Stimulated activated CD4-positive, alpha-beta T cell treated with anti-CD3 and anti-CD28 coated beads, TNF-alpha, amount 100 ng/mL, for 48 hours (primary cell): ENCODE measurements around the gene DNAH8.
"Not testable (repeated sequence)": the region's sequence is repeated elsewhere in the genome, so short reads cannot be mapped to it uniquely, and the experiment has no call there.

ENCODE experiments used
- DNase-seq, 3 donors: peaks; one replicate each; pipeline ENCODE4 v3.0.0-alpha.2; 2020; ENCODE audit warnings: low read depth in 3 of 3

Gene DNAH8

GRCh38 chr6:38715016-38715689 is at the start of gene DNAH8:
Gene DNAH8 (plus strand): TSS chr6:38715311. CDS start chr6:38722810, 7,499 bp downstream.
- peak in 1 of 3 donors; percentile 32 for DNase-seq

GRCh38 chr6:38671885-38672467 is 43.1 kb upstream of the DNAH8 start:
- peak in 2 of 3 donors; percentile 5 to 12 for DNase-seq

- DNase-seq = peak in 1 of 3 donors; percentile 14
These were observed 41.5 kb upstream of the DNAH8 start for GRCh38 chr6:38673397-38674165.

GRCh38 chr6:38676236-38676973 is 38.7 kb upstream of the DNAH8 start:
- no peak for DNase-seq

- no peak for DNase-seq
These were observed 38.1 kb upstream of the DNAH8 start for GRCh38 chr6:38676974-38677544.

- no peak for DNase-seq
These were observed 36.8 kb upstream of the DNAH8 start for GRCh38 chr6:38678178-38678760.

- no peak for DNase-seq
These were observed 35.4 kb upstream of the DNAH8 start for GRCh38 chr6:38679668-38680067.

DNA sequence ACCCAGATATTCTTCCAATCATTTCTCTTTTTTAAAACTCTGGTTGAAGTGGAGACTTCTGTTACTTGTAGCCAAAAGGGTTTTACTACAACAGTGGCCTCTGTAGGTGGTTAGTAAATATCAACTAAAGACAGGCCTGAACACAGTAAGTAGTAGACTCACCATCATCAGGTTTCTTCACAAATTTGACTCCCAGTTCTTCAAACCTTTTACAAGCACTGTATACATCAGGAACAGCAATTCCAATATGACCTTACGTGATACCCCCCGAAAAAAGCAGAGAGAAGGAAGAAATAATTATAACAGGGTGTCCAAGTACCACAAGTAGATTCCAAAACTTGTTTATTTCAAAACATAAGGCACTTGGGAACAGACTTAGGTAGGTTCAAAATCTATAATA is 33.3 kb upstream of the DNAH8 start:
- no peak for DNase-seq

GRCh38 chr6:38684237-38684636 is 30.9 kb upstream of the DNAH8 start:
- DNase-seq = no peak

DNA sequence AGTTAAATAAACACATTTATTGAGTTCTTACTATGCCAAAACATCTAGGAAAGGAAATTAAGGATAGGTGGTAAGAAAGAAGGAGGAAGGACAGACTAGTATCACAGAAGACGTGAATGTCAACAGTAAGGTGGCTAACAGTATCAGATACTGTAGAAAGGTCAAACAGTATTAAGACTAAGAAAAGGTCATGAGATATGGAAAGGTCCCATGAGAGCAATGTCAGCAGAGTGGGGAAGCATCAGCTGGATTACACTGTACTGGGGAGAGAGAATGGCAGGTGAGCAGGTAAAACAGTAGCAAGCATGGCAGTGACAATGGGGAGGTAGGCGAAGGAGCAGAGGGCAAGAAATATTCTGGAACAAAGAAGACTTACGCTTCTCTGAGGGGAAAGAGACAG is 30.2 kb upstream of the DNAH8 start:
- DNase-seq = no peak

DNA sequence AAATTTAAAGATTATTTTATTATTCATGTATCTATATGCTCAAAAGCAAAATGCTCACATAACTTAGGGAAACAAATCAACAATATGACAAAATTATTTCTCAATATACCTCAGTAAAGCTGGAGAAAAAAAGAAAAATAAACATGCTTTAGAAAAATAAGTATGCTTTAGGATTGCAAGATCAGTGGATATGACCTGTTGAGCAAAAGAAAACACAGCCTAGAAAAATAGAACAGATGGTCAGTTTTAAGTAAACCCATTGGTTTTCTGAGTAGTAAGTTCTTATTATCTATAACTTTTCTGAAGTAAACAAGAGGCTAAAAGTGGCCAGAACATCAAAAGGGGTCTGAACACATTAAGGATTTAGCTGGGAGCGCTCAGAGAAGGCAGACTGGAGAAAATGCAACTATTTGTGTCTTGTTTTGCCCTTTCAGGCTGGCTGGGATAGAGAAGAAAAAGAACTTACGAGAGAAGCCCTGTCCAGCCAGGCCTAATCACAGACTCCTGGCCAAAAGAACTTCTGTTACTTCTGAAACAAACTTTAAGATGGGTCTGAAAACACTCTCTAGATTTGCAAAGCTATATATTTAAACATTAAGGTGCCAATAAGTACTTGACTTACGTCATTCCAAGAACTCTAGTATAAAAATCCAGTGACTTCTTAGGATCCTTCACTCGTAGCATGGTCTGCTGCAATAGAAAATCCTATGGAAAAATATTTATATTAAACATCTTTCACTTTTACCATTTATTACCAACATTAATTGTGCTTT is 28.7 kb upstream of the DNAH8 start:
- no peak for DNase-seq

DNA sequence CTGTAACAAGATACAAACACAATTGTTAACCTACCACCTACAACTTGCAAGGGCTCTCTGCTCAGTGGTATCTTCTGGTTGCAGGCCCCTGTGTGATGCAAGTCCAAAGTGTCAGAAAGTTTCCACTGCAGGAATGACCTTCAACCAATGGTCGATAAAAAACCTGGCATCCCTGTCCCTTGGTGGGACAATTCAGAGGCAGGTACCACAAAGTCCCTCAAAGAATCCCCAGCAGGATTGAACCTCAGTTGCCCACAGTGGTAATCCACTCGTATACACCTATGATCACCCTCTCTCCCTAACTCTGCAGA is 28.1 kb upstream of the DNAH8 start:
- no peak for DNase-seq

DNA sequence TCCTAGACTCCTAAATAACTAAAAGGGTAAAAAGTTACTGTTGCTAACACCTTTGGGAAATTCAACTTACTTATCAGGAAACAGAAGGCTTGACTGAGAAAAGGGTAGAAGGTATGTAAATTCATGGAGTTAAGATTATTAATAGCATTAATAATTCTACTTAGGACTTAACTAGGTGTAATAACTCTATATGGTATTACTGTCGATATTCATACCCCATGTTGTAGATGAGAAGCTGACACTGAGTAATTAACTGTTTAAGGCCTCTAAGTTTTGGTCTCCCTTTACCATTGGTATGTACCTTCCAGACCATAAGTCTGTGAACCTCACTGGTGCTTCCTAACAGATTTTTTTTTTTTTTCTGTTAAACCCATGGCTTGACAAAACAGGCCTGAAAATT is 27.6 kb upstream of the DNAH8 start:
- DNase-seq = no peak

DNA sequence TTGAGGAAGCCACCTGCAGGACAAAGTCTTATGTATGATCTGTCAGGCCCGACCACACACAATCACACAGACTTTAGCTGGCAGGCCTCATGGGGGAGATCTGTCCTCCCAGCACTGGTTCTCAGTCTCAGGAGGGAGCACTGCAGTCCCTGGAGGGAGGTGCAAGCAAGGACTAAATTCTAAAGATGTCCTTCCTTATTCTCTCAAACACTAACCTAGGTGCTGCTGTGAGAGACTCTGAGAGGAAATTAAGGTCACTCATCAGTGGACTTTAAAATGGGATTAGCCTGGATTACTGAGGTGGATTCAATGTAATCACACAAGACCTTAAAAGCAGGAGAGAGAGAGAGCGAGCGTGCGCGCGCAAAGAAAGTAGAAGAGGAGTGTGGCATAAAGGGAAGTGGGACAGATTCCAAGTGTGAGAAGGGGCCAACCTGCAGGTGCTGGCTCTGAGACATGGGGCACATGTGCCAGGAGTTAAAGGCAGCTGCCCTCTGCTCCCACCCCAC is 26.5 kb upstream of the DNAH8 start:
- DNase-seq = no peak

DNA sequence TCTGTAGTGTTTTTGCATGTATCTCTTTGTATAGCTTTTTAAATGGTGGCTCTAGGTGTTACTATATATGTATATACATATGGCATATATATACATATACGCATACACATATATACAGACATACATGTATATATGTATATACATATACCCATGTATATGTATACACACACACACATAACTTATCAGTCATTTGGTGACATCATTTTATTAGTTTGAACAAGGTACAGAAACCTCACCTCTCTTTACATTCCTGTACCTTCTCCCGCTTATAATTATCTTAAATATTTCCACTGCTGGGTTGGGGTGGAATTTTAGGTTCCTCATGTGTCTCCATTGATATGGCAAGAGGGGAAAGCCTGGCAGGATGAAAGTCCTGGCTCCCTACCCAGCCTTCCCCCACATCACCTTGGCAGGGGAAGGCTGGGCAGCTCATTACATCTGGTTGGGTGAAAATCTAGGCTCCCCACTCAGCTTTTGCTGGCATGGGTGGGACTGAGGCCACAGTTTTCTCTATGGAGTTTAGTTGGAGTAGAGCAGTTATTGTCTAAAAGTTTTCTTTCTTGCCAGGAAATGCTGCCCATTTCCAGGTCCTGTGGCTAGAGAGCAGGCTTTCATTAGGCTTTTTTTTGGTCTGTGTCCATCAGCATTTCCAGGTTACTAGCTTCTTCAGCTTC is 19.7 kb upstream of the DNAH8 start:
- DNase-seq = no peak

GRCh38 chr6:38695933-38696332 is 19.2 kb upstream of the DNAH8 start:
- no peak for DNase-seq

GRCh38 chr6:38696345-38696744 is 18.8 kb upstream of the DNAH8 start:
- no peak for DNase-seq

DNA sequence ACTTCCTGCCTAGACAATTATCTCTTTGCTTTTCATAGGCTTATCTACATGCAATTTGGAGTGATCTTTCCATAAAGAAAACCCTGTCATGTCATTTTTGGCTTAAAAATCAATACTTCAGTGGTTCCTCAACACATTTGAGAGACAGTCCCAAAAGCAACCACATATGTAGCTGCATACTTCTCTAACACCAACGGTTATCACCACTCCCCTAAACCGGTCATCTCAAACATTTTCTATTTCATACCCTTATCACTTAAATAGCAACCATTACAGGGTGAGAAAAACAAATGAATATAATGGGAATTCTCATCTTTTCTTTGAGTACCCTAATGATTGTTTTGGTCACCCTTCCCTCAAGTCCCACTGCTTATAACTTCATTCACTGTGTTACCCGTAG is 17.3 kb upstream of the DNAH8 start:
- no peak for DNase-seq

GRCh38 chr6:38699702-38700101 is 15.4 kb upstream of the DNAH8 start:
- DNase-seq = not testable (repeated sequence)

GRCh38 chr6:38701551-38701950 is 13.6 kb upstream of the DNAH8 start:
- DNase-seq = no peak
